Activated T-helper 2 cell treated with anti-CD3 and anti-CD28 coated beads, Interferon-gamma antibody, Interleukin-2, Interleukin-4, amounts not matched to agents 10 μg/mL and 5 μg/mL and 100 μg/mL, durations not matched to agents 14 hours and 24 hours and 36 hours (primary cell): ENCODE data around the gene DHX35. TPM values are rescaled to one million over a fixed set of nuclear protein-coding genes. Genes with fewer than 3 reads are reported as not detected.
A peak's percentile ranks its signal among the peaks of the same experiment; 100 is the strongest.
"Not testable (repeated sequence)": the region's sequence is repeated elsewhere in the genome, so short reads cannot be mapped to it uniquely, and the experiment has no call there.

Experiments
- DNase-seq: peaks from one replicate; pipeline ENCODE4 v3.0.0; 2021; ENCODE audit warnings: low spot score
- H3K27ac Mint-ChIP-seq: one replicate; pipeline ENCODE4 v1.8.0; 2021; ENCODE audit warnings: mixed read lengths
- H3K27me3 Mint-ChIP-seq: one replicate; pipeline ENCODE4 v1.8.0; 2021; ENCODE audit warnings: low read depth, mixed read lengths
- H3K36me3 Mint-ChIP-seq: one replicate; pipeline ENCODE4 v1.8.0; 2021; ENCODE audit warnings: low read depth, mixed read lengths
- H3K4me1 Mint-ChIP-seq: one replicate; pipeline ENCODE4 v1.8.0; 2021; ENCODE audit warnings: low read depth, mixed read lengths
- H3K4me3 Mint-ChIP-seq: one replicate; pipeline ENCODE4 v1.8.0; 2021; ENCODE audit warnings: low read depth, mild to moderate bottlenecking, moderate library complexity, mixed read lengths
- H3K9me3 Mint-ChIP-seq: one replicate; pipeline ENCODE4 v1.8.0; 2021; ENCODE audit warnings: mixed read lengths
- intact Hi-C: fragments of 100-400 bp; cut with micrococcal nuclease; formaldehyde crosslinking; loops from one replicate; pipeline ENCODE4 v1.15.1; 2023
- total RNA-seq: library from RNA; stranded (reverse); gene quantifications from 2 replicates; pipeline ENCODE4 v1.2.3, GENCODE V29; 2022

The DHX35 gene
- total RNA-seq, 1 donor from 2014 or later, result 14.8 TPM

DNA sequence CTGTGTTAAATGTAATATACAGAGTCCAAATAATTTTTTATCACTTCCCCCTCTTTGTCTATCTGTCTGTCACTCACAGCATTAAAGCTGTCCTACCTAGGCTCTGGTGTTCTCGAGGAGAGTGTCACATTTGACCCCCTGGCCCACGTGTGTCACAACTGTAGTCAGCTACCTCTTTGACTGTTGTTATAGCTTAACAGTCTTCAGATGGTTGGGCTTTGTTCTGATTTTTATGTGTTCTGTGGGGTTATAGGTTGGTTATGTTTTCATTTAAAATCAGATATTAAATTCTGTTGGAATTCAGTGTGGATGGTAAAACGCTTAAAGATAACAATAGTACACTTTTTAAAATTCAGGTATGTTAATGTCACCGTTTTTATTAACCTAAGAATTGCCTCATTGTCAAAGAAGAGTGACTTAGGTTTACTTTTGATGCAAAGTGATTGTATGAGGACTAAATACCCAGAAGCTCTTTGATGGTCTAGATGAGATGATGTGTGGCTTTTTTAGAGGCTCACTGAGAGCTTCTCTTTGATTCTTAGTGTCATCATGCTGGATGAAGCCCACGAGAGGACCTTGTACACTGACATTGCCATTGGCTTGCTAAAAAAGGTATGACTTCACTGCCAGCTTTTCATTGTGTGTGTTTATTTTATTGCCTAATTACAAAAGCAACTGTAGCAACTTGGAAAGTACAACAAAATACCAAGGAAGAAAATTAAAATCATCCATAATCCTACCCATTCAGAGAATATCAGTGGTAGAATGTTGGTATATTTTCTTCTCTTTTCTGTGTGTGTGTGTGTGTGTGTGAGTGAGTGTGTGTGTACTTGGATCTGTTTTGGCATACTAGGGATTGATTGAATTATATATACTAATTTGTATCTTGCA lies 29.9 kb downstream of the DHX35 start:
- intact Hi-C loops, result loop anchor here (10.0 kb wide), 1 partner anchor 53 kb away; no protein-coding TSS in a partner anchor
- Mint-ChIP-seq H3K27me3 (no peaks in the 10 kb centered on the region), H3K36me3 (peaks cover 44% of the 10 kb centered on the region), H3K4me1 (peaks cover 11% of the 10 kb centered on the region), H3K9me3 (no peaks in the 10 kb centered on the region), H3K4me3 (no peak overlapping the region), H3K27ac (no peak overlapping the region)
- no peak for DNase-seq

- Mint-ChIP-seq H3K36me3 (peaks cover 50% of the 10 kb centered on the region), H3K27me3 (no peaks in the 10 kb centered on the region), H3K4me3 (no peak overlapping the region), H3K4me1 (peaks cover 28% of the 10 kb centered on the region), H3K27ac (no peak overlapping the region), H3K9me3 (no peaks in the 10 kb centered on the region)
- intact Hi-C loops, result loop anchor here (5.0 to 10.0 kb wide), 2 partner anchors 49 to 123 kb away; no protein-coding TSS in a partner anchor
- no peak for DNase-seq
These were observed 33.4 kb downstream of the DHX35 start for GRCh38 chr20:38995536-38996044.

GRCh38 chr20:38996866-38997265 lies 34.7 kb downstream of the DHX35 start:
- H3K27me3 Mint-ChIP-seq, H3K4me3 Mint-ChIP-seq, H3K27ac Mint-ChIP-seq, DNase-seq, H3K9me3 Mint-ChIP-seq: not testable (repeated sequence)
- Mint-ChIP-seq H3K4me1 (peaks cover 28% of the 10 kb centered on the region), H3K36me3 (peaks cover 53% of the 10 kb centered on the region)
- intact Hi-C loops, result loop anchor here (1.0 to 10.0 kb wide), 5 partner anchors 22 to 125 kb away; partner anchors contain the start of genes DHX35 and FAM83D

GRCh38 chr20:38997622-38998021 lies 35.5 kb downstream of the DHX35 start:
- intact Hi-C loops, result loop anchor here (1.0 to 10.0 kb wide), 5 partner anchors 22 to 125 kb away; partner anchors contain the start of genes DHX35 and FAM83D
- Mint-ChIP-seq H3K4me3 (peak overlapping the region; percentile 38), H3K36me3 (peaks cover 55% of the 10 kb centered on the region), H3K27me3 (no peaks in the 10 kb centered on the region), H3K27ac (peak overlapping the region; percentile 63), H3K9me3 (no peaks in the 10 kb centered on the region), H3K4me1 (peaks cover 28% of the 10 kb centered on the region)
- DNase-seq, result peak; percentile 39

DNA sequence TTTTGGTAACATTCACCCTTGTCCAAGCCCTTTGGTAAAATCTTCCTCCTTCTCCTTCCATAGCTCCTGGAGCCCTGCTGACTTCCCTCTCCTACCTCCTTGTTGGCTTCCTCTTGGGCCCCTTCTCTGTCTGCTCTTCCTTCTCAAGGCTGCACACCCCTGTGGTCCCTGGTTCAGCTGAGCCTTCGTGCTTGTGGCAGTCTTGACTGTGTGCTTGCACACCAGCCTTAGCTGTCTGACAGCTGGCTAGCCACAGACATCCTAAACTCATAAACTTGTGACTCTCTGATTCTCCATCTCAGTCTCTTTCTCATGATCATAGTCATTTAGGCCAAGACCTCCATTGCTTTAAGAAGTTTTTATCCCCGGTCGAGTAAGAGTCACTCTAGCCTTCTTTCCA lies 37.1 kb downstream of the DHX35 start:
- no peaks in the 10 kb centered on the region for H3K27me3 Mint-ChIP-seq
- DNase-seq, result no peak
- H3K4me3 Mint-ChIP-seq, result peak overlapping the region; percentile 7
- H3K27ac Mint-ChIP-seq, result peak overlapping the region; percentile 34
- H3K4me1 Mint-ChIP-seq, result peaks cover 28% of the 10 kb centered on the region
- intact Hi-C loops, result loop anchor here (5.0 to 10.0 kb wide), 2 partner anchors 46 to 127 kb away; no protein-coding TSS in a partner anchor
- H3K36me3 Mint-ChIP-seq, result peaks cover 68% of the 10 kb centered on the region
- no peaks in the 10 kb centered on the region for H3K9me3 Mint-ChIP-seq

- intact Hi-C loops, result loop anchor here (5.0 to 10.0 kb wide), 2 partner anchors 45 to 128 kb away; no protein-coding TSS in a partner anchor
- DNase-seq, result no peak
- Mint-ChIP-seq H3K27ac (no peak overlapping the region), H3K4me1 (peaks cover 31% of the 10 kb centered on the region), H3K9me3 (no peaks in the 10 kb centered on the region), H3K36me3 (peaks cover 65% of the 10 kb centered on the region), H3K4me3 (no peak overlapping the region), H3K27me3 (no peaks in the 10 kb centered on the region)
These were observed 38.1 kb downstream of the DHX35 start for GRCh38 chr20:38999965-39000910.

GRCh38 chr20:39004508-39004907 lies 42.4 kb downstream of the DHX35 start:
- H3K27me3 Mint-ChIP-seq, result no peaks in the 10 kb centered on the region
- H3K4me3 Mint-ChIP-seq, result no peak overlapping the region
- no peak for DNase-seq
- H3K9me3 Mint-ChIP-seq, result no peaks in the 10 kb centered on the region
- no peak overlapping the region for H3K27ac Mint-ChIP-seq
- peaks cover 13% of the 10 kb centered on the region for H3K4me1 Mint-ChIP-seq
- intact Hi-C loops, result no loop called here
- H3K36me3 Mint-ChIP-seq, result peaks cover 74% of the 10 kb centered on the region

DNA sequence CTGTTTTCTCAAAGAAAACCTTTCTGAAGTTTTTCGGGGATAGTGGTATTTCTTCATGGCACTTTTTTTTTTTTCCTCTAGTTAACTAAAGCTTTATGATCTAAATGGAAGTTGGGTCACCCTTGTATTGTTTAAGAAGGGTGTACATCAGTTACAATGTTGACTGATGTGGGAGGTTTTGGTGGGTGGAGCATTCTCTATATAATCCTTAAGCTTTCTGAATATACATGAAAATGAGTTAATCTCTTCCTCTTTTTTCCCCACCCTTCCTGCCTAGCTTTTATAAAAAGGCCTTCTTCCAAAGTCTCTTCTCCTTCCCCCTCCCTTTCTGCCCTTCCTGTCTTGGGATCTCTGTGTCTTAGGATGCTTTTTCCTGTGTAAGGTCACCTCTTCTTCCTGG lies 47.2 kb downstream of the DHX35 start:
- H3K27ac Mint-ChIP-seq, result no peak overlapping the region
- peaks cover 9% of the 10 kb centered on the region for H3K4me1 Mint-ChIP-seq
- no peaks in the 10 kb centered on the region for H3K9me3 Mint-ChIP-seq
- peaks cover 69% of the 10 kb centered on the region for H3K36me3 Mint-ChIP-seq
- no peak overlapping the region for H3K4me3 Mint-ChIP-seq
- intact Hi-C loops, result no loop called here
- DNase-seq, result no peak
- no peaks in the 10 kb centered on the region for H3K27me3 Mint-ChIP-seq

DNA sequence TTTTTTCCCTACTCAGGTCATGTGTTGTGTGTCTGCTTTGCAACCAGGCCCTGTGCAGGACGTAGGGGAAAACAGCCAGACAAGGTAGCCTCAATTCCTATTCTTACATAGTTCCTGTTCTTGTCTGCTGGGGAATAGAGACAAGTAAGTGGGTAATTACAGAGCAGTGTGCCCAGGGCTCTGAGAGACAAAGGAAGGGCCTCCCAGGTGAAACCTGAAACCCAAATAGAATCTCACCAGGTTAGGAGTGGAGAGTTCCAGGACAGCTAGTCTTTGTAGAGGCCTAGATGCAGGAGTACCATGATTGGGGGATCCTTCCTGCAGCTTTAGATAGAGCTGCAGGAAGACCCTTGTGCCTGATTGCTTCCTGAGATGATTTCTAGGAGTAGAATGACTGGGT lies 48.4 kb downstream of the DHX35 start:
- Mint-ChIP-seq H3K4me3 (no peak overlapping the region), H3K9me3 (no peaks in the 10 kb centered on the region), H3K36me3 (peaks cover 72% of the 10 kb centered on the region), H3K4me1 (peaks cover 9% of the 10 kb centered on the region), H3K27me3 (no peaks in the 10 kb centered on the region), H3K27ac (no peak overlapping the region)
- intact Hi-C loops, result no loop called here
- DNase-seq, result no peak

- peaks cover 33% of the 10 kb centered on the region for H3K4me1 Mint-ChIP-seq
- intact Hi-C loops, result no loop called here
- no peaks in the 10 kb centered on the region for H3K27me3 Mint-ChIP-seq
- peaks cover 5% of the 10 kb centered on the region for H3K9me3 Mint-ChIP-seq
- no peak overlapping the region for H3K27ac Mint-ChIP-seq
- H3K36me3 Mint-ChIP-seq, result peaks cover 78% of the 10 kb centered on the region
- H3K4me3 Mint-ChIP-seq, result no peak overlapping the region
- DNase-seq, result no peak
These were observed 51.5 kb downstream of the DHX35 start for GRCh38 chr20:39013662-39014109.

DNA sequence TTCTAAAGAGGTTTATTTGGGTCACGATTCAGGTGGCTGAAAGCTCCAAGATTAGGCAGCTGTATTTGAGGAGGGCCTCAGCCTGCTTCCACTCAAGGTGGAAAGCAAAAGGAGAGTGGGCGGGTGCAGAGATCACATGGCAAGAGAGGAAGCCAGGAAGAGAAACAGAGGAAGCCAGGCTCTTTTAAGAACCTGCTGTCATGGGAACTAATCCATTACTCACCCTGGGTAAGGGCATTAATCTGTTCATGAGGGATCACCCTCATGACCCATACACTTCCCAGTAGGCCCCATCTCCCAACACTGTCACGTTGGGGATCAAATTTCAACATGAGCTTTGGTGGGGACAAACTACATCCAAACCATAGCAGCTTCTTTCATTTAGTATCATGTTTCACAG lies 53.9 kb downstream of the DHX35 start:
- DNase-seq, result no peak
- Mint-ChIP-seq H3K27ac (peak overlapping the region; percentile 85), H3K9me3 (peaks cover 5% of the 10 kb centered on the region), H3K4me1 (peaks cover 46% of the 10 kb centered on the region), H3K4me3 (no peak overlapping the region), H3K27me3 (no peaks in the 10 kb centered on the region), H3K36me3 (peaks cover 77% of the 10 kb centered on the region)
- intact Hi-C loops, result no loop called here

- intact Hi-C loops, result no loop called here
- H3K36me3 Mint-ChIP-seq, result peaks cover 77% of the 10 kb centered on the region
- H3K27me3 Mint-ChIP-seq, result no peaks in the 10 kb centered on the region
- H3K4me3 Mint-ChIP-seq, result no peak overlapping the region
- no peak for DNase-seq
- no peak overlapping the region for H3K27ac Mint-ChIP-seq
- peaks cover 5% of the 10 kb centered on the region for H3K9me3 Mint-ChIP-seq
- peaks cover 47% of the 10 kb centered on the region for H3K4me1 Mint-ChIP-seq
These were observed 54.4 kb downstream of the DHX35 start for GRCh38 chr20:39016506-39016905.
